ENCODE results near the gene BTG4. TPM values are rescaled to one million over a fixed set of nuclear protein-coding genes. Genes with fewer than 3 reads are reported as not detected.

Gene BTG4
- total RNA-seq, 2 donors from 2014 or later = not detected

DNA sequence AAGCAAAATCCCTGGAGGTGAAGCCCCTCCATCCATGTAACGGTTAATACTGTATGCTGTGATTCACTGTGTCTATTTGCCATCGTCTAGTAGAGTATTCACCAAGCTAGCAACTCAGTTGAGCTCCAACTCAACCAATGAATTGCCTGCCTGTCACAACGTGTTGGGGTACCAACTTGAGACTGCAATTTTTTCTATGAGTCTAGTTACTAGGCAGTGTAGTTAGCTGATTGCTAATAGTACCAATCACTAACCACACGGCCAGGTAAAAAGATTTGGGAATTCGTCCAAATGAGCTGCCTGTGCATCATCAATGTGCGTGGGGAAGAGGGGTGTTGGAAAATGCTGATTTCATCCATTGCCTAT, 1.0 kb upstream of the BTG4 start:
- DNase-seq (ENCODE audit: low spot score) = no peak
- intact Hi-C loops (cut with DNase I) = no loop called here

DNA sequence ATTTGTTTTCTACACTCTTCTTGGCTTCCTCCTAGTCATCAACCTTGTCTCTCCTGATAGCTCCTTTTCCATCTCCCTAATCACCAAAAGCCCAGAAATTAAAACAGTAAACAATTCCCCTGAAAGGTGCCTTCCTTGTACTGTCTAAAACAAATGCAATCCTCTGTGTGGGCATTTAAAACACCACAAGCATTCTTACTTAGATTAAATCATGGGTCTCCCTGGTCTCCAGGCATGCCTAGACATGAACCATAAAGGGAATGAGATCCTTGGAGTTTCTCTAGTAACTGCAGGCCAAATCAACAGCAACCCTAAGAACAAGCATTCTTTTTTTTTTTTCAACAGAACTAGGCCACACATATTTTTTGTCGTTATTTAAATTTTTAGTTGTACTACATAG, 1.9 kb downstream of the BTG4 start:
- intact Hi-C loops (cut with DNase I) = no loop called here
- no peak for DNase-seq (ENCODE audit: low spot score)

DNA sequence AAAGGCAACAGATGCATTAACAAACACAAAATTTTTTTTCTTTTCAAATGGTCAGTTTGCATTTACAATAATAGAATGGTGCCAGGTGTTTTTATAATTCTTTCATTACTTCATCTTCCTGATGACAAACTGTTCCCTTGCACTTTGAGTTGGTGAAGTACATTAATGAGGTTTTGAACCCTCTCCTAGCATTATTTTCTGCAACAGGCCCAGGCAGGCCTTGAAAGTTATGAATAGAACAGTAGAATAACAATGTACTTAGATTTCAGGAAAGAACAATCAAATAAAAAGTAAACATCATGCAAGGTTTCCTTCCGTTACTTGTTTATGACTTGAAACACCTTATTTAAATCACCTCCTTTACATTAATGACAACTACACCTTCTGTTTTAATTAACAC, 9.6 kb downstream of the BTG4 start:
- intact Hi-C loops (cut with DNase I) = no loop called here
- DNase-seq (ENCODE audit: low spot score) = no peak

DNA sequence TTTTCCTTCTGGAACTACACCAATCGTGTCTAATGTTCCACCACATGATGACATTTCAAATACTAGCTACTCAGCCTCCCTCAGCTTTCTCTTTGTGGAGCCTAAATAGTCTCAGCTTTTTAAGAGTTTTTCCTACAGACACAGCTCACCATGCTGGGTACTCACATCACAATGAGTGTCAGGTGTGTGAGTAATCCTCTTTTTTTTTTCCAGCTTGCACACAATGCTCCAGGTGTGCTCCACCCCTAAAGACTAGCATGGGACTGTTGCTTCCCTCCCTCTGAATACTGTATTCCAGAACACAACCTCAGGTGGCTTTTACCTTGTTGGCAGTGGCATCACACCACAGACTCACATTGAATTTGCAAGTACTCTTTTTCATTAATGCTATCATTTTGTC, 11.7 kb downstream of the BTG4 start:
- intact Hi-C loops (cut with DNase I) = no loop called here
- no peak for DNase-seq (ENCODE audit: low spot score)

DNA sequence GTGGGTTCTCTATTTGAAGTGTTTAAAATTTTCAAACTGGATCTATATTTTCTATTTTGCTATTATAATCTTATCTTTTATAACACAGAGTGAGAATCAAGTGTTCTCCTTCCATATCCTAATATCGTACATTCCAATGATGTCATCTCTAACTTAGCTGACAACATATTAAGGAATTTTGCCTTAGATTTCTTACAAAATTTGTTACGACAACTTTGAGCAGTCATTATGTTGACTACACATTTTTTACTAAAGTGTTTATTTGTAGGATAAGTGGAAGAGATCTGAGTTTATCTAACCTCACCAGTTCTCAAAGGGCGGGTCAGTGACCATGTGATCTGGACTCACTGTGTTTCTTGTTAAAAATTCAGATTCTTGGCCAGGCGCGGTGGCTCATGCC, 12.7 kb downstream of the BTG4 start:
- intact Hi-C loops (cut with DNase I) = no loop called here
- DNase-seq (ENCODE audit: low spot score) = no peak

DNA sequence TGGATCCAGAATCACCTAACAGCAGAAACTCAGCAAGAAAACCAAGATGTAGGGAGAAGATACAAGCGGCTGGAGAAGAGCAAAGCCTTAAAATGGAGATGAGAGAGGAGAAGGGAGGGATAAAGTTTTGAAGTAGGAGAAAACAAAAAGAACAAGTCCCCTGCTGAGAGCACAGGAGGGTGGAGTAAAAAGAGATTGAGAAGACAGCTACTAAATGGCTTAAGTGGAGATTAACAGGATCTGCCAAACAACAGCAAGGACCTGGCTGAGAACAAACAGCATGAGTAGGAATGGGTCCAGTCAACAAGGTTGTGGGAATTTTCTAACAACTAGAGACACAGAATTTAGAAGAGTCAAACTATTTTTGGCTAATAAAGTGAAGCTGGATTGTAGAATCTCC, 18.1 kb downstream of the BTG4 start:
- intact Hi-C loops (cut with DNase I) = no loop called here
- no peak for DNase-seq (ENCODE audit: low spot score)

DNA sequence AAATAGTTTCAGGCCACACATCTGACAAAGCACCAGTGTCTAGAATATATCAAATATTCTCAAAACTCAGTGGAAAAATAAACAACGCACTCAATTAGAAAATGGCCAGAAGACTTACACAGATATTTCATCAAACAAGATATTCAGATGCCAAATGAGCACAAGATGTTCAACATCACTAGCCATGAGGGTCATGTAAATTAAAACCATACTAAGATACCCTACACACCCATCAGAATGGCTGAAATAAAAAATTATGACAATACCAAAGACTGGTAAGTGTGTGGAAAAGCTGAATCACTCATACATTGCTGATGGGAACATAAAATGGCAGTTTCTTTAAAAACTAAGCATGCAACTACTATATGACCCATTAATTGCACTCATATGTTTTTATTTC, 21.7 kb downstream of the BTG4 start:
- DNase-seq (ENCODE audit: low spot score) = no peak
- intact Hi-C loops (cut with DNase I) = no loop called here

DNA sequence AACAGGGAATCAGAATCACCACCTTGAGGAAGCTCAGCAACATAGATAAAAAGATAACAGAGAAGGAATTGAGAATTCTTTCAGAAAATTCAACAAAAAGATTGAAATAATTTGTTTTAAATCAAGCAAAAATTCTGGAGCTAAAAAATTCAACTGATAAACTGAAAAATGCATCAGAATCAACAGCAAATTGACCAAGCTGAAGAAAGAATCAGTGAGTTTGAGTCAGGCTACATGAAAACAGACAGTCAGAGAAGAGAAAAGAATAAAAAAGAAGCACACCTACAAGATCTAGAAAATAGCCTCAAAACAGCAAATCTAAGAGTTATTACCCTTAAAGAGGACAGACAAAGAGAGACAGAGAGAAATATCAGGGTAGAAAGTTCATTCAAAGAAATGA, 28.8 kb downstream of the BTG4 start:
- intact Hi-C loops (cut with DNase I) = no loop called here
- DNase-seq (ENCODE audit: low spot score) = no peak

DNA sequence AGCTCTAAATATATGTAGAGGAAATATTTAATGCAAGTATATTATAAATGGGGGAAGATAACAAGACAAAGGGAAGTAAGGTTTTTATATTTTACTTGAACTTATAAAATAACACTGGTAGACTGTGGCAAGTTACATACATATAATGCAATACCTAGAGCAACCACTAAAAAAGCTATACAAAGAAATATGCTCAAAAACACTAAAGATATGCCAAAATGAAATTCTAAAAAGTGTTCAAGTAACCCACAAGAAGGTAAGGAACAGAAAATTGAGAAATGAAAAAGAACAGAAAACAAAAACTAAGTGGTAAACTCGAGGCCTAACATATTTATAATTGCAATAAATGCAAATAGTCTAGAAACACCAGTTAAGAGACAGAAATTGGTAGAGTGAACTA, 32.5 kb downstream of the BTG4 start:
- intact Hi-C loops (cut with DNase I) = loop anchor here in 1 of 2 donors (10.0 kb wide), 1 partner anchor 1855 kb away; no protein-coding TSS in a partner anchor
- no peak for DNase-seq (ENCODE audit: low spot score)

DNA sequence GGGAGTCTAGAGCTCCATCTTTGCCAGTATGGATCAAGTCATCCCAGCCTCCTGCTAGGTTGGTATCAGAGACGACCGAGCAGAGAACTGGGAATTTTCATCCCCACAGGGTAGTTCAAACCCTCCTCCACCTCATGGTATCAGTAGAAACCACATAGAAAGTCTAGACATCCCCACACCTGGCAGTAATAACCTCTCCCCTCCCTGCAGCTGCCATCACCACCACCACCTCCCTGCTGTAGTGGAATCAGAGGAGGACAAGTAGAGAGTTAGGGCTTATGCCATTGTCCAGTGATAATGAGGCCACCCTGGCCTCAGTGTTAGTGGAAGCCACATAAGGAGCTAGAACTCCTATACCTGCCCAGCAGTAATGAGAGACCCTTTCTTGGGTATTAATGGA, 34.3 kb downstream of the BTG4 start:
- intact Hi-C loops (cut with DNase I) = loop anchor here in 1 of 2 donors (10.0 kb wide), 1 partner anchor 1857 kb away; no protein-coding TSS in a partner anchor
- DNase-seq (ENCODE audit: low spot score) = no peak

DNA sequence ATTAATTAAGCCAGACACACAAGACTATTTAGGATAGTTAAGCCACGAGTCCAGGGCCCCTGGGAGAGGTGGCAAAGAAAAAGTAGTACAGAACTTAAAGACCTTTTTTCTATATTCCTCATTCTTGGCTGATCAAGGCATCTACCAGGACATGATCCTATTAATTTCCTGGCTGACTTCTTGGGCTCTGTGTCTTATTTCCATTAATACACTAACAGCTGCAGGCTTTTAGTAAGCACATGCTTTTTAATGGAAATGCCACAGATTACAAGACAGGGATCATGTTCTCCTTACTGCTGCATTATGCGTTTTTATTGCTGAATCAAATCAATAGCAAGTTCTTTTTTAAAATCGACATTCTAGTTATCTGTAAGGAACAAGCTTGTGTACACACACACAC, 35.2 kb downstream of the BTG4 start:
- intact Hi-C loops (cut with DNase I) = loop anchor here in 1 of 2 donors (10.0 kb wide), 1 partner anchor 1858 kb away; no protein-coding TSS in a partner anchor
- no peak for DNase-seq (ENCODE audit: low spot score)

DNA sequence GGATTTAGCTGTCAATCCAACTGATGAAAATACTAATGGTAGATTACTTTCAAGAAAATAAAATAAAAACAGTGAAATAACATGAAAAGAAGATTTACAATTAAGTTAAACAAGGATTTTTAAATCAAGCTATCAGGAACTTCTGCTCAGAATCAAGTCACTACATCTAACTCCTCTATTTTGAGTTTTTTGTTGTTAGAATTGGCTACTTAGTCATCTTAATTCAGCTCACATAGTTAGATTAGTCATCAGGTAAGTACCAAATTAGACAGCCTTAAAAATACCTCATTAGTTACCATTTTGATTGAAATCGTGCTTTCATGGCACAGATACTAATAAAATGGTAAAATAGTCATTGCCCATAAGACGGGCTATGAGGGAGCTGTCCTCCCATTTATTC, 35.8 kb downstream of the BTG4 start:
- intact Hi-C loops (cut with DNase I) = loop anchor here in 1 of 2 donors (10.0 kb wide), 1 partner anchor 1858 kb away; no protein-coding TSS in a partner anchor
- no peak for DNase-seq (ENCODE audit: low spot score)

DNA sequence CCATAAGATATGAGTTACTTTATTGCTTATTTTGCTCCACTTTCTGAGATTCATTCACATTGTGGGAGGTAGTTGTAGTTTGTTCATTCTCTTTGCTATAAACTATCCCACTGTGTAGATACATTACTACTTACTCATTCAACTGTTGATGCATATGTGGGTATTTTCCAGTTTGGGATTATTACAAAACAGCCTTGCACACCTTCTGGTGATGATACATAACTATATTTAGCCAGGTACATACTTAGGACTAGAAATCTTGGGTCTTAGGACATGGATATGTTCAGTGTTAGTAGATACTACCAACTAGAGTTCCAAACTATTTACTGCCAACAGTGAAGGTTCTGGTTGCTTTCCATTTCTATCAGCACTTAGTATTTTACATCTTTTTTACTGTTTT, 37.8 kb downstream of the BTG4 start:
- DNase-seq (ENCODE audit: low spot score) = no peak
- intact Hi-C loops (cut with DNase I) = loop anchor here in 1 of 2 donors (10.0 kb wide), 1 partner anchor 1860 kb away; no protein-coding TSS in a partner anchor

DNA sequence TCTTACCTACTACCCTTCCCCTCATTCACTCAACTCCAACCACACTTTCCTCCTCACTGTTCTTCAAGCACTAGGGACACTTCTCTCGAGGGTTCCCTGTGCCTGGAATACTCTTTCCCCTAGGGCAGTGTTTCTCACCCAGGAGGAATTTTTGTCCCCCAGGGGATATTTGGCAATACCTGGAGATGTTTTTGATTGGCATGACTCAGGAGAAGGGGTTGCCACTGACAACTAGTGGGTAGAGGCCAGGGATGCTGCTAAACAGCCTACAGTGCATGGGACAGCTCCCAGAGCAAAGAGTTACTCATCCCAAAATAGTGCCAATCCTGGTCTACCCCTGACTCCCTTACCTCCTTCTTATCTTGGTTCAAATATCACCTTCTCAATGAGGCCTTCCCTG, 40.0 kb downstream of the BTG4 start:
- intact Hi-C loops (cut with DNase I) = loop anchor here in 1 of 2 donors (10.0 kb wide), 1 partner anchor 1863 kb away; no protein-coding TSS in a partner anchor
- no peak for DNase-seq (ENCODE audit: low spot score)

DNA sequence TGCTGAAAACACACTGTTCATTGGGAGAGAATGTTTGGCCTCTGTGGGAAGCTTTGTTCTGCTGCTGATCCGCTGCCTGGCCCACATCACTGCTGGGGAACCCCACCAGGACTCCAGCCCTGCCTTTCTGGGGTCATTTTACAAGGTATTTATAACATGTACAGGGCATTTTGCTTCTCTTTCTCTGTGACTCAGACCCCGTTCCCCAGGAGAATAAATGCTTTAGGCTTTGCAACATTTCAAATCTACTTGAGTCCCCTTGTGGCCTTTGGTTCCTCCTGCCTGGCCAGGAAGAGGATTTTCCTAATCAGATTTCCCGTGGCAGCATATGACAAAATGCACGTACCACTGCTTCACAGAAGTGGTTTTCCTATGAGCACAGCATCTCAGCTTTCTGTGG, 43.0 kb downstream of the BTG4 start:
- intact Hi-C loops (cut with DNase I) = no loop called here
- DNase-seq (ENCODE audit: low spot score) = no peak

DNA sequence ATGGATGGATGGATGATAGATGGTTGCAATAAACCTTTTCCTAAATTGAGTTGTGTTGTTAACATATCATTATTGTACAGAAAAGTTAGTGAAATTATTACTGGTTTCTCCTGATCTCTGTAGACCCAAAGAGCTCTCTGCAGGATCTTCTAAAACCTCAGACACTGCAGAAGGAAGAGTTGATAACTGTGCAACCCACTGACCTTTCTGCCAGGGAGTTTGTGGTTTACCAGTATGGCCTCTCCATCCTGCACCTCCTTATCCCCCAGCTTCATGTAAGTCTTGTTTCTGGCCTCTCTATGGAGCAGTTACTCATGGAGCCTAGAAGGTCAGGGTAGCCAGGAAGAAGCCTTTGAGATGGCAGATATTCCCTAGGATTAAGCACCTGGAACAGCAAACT, 45.6 kb downstream of the BTG4 start:
- intact Hi-C loops (cut with DNase I) = no loop called here
- no peak for DNase-seq (ENCODE audit: low spot score)

DNA sequence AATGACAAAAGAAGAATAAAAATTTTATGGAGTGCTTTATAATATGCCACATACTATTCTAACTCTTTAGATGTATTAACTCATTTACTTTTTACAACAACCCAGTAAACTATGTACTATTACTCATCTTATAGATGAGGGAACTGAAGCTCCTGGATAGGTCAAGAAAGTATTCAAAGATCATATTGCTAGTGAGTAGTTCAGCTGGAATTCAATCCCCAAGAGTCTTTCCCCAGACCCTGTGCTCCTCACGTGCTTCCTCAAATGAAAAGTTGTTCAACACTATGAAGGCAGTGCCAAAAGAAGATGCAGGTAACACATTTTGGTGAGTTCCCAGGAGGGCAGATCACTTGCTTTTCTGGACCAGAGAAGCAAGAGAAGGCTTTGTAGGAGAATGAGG, 46.8 kb downstream of the BTG4 start:
- intact Hi-C loops (cut with DNase I) = no loop called here
- DNase-seq (ENCODE audit: low spot score) = no peak

DNA sequence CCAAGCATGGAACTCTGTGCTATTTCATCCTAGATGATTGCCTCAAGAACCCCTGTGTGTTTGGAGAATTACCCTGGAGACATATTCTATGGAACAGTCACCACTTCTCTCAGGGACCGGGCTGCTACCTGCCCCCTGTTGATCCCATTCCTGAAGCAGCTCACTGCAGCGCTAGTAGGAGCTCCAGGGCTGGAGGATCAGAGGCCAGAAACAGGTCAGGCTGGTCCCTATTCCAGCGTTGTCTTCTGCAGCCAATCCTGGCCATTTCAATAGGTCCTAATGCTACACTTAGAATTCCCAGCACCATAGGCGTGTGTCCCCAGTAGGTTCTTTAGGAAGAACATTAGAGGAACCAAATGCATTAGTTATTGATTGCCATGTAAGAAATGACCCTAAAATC, 48.9 kb downstream of the BTG4 start:
- intact Hi-C loops (cut with DNase I) = loop anchor here in 1 of 2 donors (5.0 kb wide), 1 partner anchor 1306 kb away; no protein-coding TSS in a partner anchor
- DNase-seq (ENCODE audit: low spot score) = no peak

DNA sequence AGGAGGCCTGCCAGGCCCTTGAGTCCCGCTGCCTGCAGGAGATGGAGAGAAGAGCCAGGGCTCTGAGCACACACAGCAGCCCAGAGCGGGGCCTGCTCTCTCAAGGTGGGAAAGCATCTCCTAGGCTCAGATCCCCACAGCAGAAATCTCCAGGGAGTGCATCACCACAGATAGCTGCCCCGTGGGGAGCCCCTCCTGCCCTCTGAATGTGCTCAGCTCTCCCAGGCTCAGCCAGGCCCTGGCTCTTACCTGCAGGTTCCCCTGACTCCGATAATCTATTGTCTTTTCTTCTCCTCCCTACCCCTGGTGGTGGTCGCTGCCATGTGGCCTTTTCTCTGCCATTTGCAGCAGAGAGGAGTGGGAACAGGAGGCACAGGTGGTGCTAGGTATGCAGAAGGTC, 49.9 kb downstream of the BTG4 start:
- DNase-seq (ENCODE audit: low spot score) = no peak
- intact Hi-C loops (cut with DNase I) = loop anchor here in 1 of 2 donors (5.0 kb wide), 1 partner anchor 1305 kb away; no protein-coding TSS in a partner anchor

DNA sequence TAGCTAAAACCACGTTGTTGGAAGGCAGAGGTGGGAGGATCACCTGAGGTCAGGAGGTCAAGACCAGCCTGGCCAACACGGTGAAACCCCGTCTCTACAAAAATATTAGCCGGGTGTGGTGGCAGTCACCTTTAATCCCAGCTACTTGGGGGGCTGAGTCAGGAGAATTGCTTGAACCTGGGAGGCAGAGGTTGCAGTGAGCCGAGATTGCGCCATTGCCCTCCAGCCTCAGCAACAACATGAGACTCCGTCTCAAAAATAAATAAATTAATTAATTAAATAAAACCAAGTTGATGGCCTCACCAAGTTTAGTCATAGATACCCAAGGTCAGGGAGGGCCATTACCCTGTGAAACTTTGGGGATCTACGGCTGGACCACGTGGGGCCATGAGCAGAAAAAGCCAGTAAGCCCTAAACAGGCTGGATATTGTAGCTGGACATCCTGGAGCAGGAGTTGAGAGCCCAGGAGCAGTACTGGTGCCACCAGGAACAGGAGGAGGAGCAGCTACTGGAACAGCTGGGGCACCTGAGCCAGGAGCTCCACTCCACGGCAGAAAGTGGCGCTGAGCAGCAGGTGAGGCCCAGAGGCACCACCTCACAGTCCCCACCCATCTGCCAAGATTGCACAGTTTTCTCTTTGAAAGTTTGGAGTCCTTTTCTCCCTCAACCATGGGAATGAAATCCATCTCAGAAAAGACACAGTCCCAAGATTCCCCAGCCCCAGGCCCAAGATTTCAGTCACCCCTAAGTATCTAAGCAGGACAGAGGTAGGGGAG, 50.5 kb downstream of the BTG4 start:
- intact Hi-C loops (cut with DNase I) = loop anchor here in 1 of 2 donors (5.0 kb wide), 1 partner anchor 1304 kb away; no protein-coding TSS in a partner anchor
- no peak for DNase-seq (ENCODE audit: low spot score)

DNA sequence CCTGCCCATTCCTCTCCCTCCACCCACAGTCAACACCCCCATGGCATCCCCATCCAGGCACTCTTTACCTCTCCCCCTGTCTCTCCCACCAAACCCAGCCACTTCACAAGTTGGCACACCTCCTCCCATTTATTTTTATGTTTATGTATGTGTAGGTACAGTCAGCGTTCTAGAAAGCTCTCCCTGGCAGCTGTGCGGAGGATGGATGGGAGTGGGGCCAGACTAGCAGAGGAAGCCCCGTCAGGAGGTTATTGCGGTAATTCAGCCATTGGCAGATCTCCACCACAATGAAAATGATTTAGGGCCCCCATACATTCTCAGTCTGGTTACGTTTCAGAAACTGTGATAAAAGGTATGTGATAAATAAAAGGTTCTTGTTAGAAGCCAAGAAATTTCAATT, 51.3 kb downstream of the BTG4 start:
- DNase-seq (ENCODE audit: low spot score) = no peak
- intact Hi-C loops (cut with DNase I) = loop anchor here in 1 of 2 donors (5.0 kb wide), 1 partner anchor 1304 kb away; no protein-coding TSS in a partner anchor

Data from posterior vena cava (tissue), 2 donors.